Measurements from ENCODE around the gene TBC1D5. TPM values are rescaled to one million over a fixed set of nuclear protein-coding genes. Genes with fewer than 3 reads are reported as not detected.

The TBC1D5 gene
- total and polyA plus RNA-seq, 12 donors = 6.7 to 35.6 (median 30.5) TPM

- no peak overlapping the region for H3K4me3 ChIP-seq
- no peak for TF ChIP-seq CTCF (IDR thresholded peaks at IDR 0.05)
- 58 to 60% methylated on average over 2 of the region's 2 CpGs for WGBS, 2 donors
- H3K4me1 ChIP-seq = peaks cover 0 to 16% (median 6%) of the 10 kb centered on the region in 9 donors
- ATAC-seq (peak in 1 of 8 donors; percentile 65), DNase-seq (no peak)
- H3K9me3 ChIP-seq = no peaks in the 10 kb centered on the region
- H3K36me3 ChIP-seq = peaks cover 0 to 5% (median 0%) of the 10 kb centered on the region in 9 donors
- H3K27ac ChIP-seq = no peak overlapping the region
- intact Hi-C loops (cut with DNase I) = no loop called here
- no peaks in the 10 kb centered on the region for H3K27me3 ChIP-seq
Observed at GRCh38 chr3:17301271-17301670, 441.2 kb downstream of the TBC1D5 start.

- intact Hi-C loops (cut with DNase I) = no loop called here
- H3K4me3 ChIP-seq = no peak overlapping the region
Observed at GRCh38 chr3:17300441-17300840, 442.0 kb downstream of the TBC1D5 start.

GRCh38 chr3:17298038-17298437, 444.4 kb downstream of the TBC1D5 start:
- no peak for TF ChIP-seq CTCF (IDR thresholded peaks at IDR 0.05)
- Histone ChIP-seq H3K4me3 (no peak overlapping the region), H3K27me3 (no peaks in the 10 kb centered on the region), H3K36me3 (no peaks in the 10 kb centered on the region), H3K9me3 (no peaks in the 10 kb centered on the region), H3K4me1 (peaks cover 0 to 16% (median 6%) of the 10 kb centered on the region in 9 donors), H3K27ac (no peak overlapping the region)
- DNase-seq (no peak), ATAC-seq (no peak)
- intact Hi-C loops (cut with DNase I) = no loop called here

More at GRCh38 chr3:17300441-17300840, 442.0 kb downstream of the TBC1D5 start:
- no peak for TF ChIP-seq CTCF (IDR thresholded peaks at IDR 0.05)
- 85 to 89% methylated on average over 4 of the region's 4 CpGs for WGBS, 2 donors
- H3K36me3 ChIP-seq = no peaks in the 10 kb centered on the region
- peaks cover 0 to 16% (median 6%) of the 10 kb centered on the region in 9 donors for H3K4me1 ChIP-seq
- no peak overlapping the region for H3K27ac ChIP-seq
- no peaks in the 10 kb centered on the region for H3K9me3 ChIP-seq
- no peak for ATAC-seq
- no peaks in the 10 kb centered on the region for H3K27me3 ChIP-seq
- DNase-seq = no peak

DNA sequence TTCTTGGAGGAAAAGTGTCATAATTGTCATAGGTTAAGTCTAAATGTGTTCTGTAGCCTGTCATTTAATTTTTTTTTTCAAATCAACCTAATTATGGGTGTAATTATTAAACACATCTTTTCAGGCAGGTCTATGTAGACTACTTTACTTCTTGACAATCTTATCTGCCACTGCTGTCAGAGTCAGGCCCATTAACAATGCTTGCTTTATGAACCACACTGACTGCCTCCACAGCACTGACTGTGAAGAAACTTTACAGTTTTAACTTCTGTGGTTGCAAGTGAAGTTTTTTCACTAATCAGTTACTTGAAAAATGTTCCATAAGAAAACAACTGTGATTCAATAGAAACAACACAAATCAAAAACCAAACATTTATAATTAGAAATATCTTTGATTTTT, 449.9 kb downstream of the TBC1D5 start:
- ATAC-seq (no peak), DNase-seq (no peak)
- H3K9me3 ChIP-seq = no peaks in the 10 kb centered on the region
- peaks cover 0 to 10% (median 0%) of the 10 kb centered on the region in 9 donors for H3K4me1 ChIP-seq
- no peak for TF ChIP-seq CTCF (IDR thresholded peaks at IDR 0.05)
- H3K27me3 ChIP-seq = no peaks in the 10 kb centered on the region
- intact Hi-C loops (cut with DNase I) = no loop called here
- no peak overlapping the region for H3K4me3 ChIP-seq
- H3K27ac ChIP-seq = no peak overlapping the region
- H3K36me3 ChIP-seq = peaks cover 0 to 25% (median 0%) of the 10 kb centered on the region in 9 donors
